Brain microvascular endothelial cell (primary cell): ENCODE data around the gene NRARP.
"Not testable (repeated sequence)": the region's sequence is repeated elsewhere in the genome, so short reads cannot be mapped to it uniquely, and the experiment has no call there.

Source experiments
- DNase-seq: peaks from one replicate; pipeline ENCODE4 v3.0.0-alpha.2; 2020
- H3K27ac ChIP-seq: fragments of 250-450 bp; sonication (Bioruptor Pico); 2 replicates; pipeline ENCODE4 v1.5.1; 2020; ENCODE audit warnings: mild to moderate bottlenecking, moderate library complexity
- H3K27me3 ChIP-seq: fragments of 250-450 bp; sonication (Bioruptor Pico); replicated peaks from 2 replicates; pipeline ENCODE4 v1.5.1; 2020; ENCODE audit warnings: mild to moderate bottlenecking
- H3K36me3 ChIP-seq: fragments of 250-450 bp; sonication (Bioruptor Pico); replicated peaks from 2 replicates; pipeline ENCODE4 v1.5.1; 2020; ENCODE audit warnings: mild to moderate bottlenecking
- H3K4me3 ChIP-seq: 2 replicates; pipeline ENCODE4 v1.5.1; 2011; ENCODE audit warnings: low read depth, mild to moderate bottlenecking, control low read depth, low read length, moderate library complexity
- in situ Hi-C: cut with HindIII; loops from 2 replicates; pipeline ENCODE4 v1.10.0; 2017; ENCODE audit warnings: low sequenced_read_pairs, low pct_ligation_motif_present
- TF ChIP-seq, protein P1 (sequence below): IDR thresholded peaks from 2 replicates; pipeline ENCODE4 v1.5.1; 2011; ENCODE audit warnings: low read depth, mild to moderate bottlenecking, moderate library complexity, low read length, control low read depth, inconsistent platforms; ENCODE audit errors: missing control alignments

The NRARP gene

DNA sequence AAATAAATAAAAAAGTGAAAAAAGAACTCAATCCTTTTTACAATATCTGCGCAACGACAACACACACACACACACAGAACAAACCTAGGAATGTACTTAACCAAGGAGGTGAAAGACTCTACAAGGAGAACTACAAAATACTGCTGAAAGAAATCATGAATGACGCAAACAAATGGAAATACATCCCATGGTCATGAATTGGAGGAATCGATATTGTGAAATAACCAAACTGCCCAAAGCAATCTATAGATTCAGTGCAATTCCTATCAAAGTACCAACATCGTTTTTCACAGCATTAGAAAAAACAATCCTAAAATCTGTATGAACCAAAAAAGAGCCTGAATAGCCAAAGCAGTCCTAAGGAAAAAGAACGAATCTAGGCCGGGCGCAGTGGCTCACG, 29.9 kb upstream of the NRARP start:
- no peaks in the 10 kb centered on the region for H3K36me3 ChIP-seq
- in situ Hi-C loops: no loop called here
- no peak overlapping the region for H3K4me3 ChIP-seq
- H3K27me3 ChIP-seq: no peaks in the 10 kb centered on the region
- H3K27ac ChIP-seq: no peak overlapping the region
- DNase-seq: no peak
- TF ChIP-seq, protein P1, sequence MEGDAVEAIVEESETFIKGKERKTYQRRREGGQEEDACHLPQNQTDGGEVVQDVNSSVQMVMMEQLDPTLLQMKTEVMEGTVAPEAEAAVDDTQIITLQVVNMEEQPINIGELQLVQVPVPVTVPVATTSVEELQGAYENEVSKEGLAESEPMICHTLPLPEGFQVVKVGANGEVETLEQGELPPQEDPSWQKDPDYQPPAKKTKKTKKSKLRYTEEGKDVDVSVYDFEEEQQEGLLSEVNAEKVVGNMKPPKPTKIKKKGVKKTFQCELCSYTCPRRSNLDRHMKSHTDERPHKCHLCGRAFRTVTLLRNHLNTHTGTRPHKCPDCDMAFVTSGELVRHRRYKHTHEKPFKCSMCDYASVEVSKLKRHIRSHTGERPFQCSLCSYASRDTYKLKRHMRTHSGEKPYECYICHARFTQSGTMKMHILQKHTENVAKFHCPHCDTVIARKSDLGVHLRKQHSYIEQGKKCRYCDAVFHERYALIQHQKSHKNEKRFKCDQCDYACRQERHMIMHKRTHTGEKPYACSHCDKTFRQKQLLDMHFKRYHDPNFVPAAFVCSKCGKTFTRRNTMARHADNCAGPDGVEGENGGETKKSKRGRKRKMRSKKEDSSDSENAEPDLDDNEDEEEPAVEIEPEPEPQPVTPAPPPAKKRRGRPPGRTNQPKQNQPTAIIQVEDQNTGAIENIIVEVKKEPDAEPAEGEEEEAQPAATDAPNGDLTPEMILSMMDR: no peak

DNA sequence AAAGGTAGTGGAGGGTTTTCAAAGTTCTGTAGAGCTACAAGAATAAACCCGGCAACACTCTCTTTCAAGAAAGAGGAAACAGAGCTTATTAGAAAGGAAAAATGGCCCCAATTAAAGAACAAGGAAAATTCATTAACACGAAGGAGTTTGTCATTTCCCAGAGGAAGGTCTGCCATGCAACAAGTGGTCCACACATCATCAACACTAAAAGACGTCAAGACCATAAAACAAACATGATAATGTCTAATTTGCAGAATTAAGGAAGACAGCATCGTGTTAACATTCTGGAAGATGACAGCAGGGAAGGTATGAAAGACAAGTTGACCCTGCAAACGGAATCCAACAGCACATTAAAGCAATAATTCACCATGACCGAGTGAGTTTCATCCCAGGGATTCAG, 28.6 kb upstream of the NRARP start:
- no peak for DNase-seq
- TF ChIP-seq, protein P1: no peak
- Histone ChIP-seq H3K4me3 (no peak overlapping the region), H3K27me3 (no peaks in the 10 kb centered on the region), H3K36me3 (no peaks in the 10 kb centered on the region), H3K27ac (no peak overlapping the region)
- in situ Hi-C loops: no loop called here

DNA sequence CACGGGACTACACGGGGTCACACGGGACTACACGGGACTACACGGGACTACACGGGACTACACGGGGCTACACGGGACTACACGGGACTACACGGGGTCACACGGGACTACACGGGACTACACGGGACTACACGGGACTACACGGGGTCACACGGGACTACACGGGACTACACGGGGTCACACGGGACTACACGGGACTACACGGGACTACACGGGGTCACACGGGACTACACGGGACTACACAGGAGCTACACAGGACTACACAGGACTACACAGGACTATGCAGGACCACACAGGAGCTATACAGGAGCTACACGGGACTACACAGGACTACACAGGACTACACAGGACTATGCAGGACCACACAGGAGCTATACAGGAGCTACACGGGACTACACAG, 27.5 kb upstream of the NRARP start:
- H3K27ac ChIP-seq, in situ Hi-C loops, H3K4me3 ChIP-seq, DNase-seq, H3K36me3 ChIP-seq, H3K27me3 ChIP-seq: not testable (repeated sequence)

DNA sequence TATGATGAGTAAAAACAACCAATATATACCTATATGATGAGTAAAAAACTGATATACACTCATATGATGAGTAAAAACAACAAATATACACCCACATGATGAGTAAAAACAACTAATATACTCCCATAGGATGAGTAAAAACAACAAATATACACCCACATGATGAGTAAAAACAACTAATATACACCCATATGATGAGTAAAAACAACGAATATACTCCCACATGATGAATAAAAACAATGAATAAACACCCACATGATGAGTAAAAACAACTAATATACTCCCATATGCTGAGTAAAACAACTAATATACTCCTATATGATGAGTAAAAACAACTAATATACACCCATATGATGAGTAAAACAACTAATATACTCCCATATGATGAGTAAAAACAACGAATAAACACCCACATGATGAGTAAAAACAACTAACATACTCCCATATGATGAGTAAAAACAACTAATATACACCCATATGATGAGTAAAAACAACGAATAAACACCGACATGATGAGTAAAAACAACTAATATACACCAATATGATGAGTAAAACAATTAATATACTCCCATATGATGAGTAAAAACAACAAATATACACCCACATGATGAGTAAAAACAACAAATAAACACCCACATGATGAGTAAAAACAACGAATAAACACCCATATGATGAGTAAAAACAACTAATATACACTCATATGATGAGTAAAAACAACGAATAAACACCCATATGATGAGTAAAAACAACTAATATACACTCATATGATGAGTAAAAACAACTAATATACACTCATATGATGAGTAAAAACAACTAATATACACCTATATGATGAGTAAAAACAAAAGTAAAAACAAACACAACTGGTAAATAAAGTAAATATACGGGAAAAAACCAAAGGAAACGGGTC, 25.8 kb upstream of the NRARP start:
- H3K27ac ChIP-seq, H3K36me3 ChIP-seq, DNase-seq, in situ Hi-C loops, H3K27me3 ChIP-seq, H3K4me3 ChIP-seq: not testable (repeated sequence)

DNA sequence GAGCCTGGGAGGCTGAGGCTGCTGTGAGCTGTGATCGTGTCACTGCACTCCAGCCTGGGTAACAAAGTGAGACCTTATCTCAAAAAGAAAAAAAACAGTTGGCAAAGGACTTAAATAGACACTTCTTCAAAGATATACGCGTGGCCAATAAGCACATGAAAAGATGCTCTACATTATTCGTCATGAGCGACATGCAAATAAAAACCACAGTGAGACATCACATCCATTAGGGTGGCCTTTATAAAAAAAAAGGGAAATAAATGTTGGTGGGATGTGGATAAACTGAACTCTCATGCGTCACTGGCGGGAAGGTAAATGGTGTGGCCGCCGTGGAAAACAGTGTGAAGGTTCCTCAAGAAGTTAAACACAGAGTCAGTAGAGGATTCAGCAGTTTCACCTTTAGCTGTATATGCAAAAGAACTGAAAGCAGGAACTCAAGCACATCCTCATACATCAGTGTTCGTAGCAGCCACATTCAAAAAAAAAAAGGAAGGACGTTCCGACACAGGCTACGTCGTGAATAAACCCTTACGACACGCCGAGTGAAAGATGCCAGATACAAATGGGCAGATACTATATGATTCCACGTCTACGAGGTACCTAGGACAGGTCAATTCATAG, 24.5 kb upstream of the NRARP start:
- H3K27me3 ChIP-seq: no peaks in the 10 kb centered on the region
- no peak overlapping the region for H3K4me3 ChIP-seq
- in situ Hi-C loops: no loop called here
- no peak overlapping the region for H3K27ac ChIP-seq
- no peaks in the 10 kb centered on the region for H3K36me3 ChIP-seq
- no peak for DNase-seq
- TF ChIP-seq, protein P1: no peak

DNA sequence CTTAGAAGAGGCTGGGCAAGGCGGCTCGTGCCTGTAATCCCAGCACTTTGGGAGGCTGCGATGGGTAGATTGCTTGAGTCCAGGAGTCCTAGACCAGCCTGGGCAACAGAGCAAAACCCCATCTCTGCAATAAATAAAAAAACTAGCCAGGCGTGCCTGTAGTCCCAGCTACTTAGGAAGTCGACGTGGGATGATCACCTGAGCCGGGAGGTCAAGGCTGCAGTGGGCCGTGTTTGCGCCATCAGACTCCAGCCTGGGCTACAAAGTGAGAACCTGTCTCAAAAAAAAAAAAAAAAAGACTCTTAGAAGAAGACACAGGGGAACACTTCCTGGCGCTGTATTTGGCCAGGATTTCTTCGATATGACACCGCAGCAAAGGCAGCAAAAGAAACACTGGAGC, 23.7 kb upstream of the NRARP start:
- Histone ChIP-seq H3K36me3 (no peaks in the 10 kb centered on the region), H3K27ac (no peak overlapping the region), H3K27me3 (no peaks in the 10 kb centered on the region), H3K4me3 (no peak overlapping the region)
- no peak for DNase-seq
- in situ Hi-C loops: no loop called here
- TF ChIP-seq, protein P1: no peak
